BLaER1 treated with 17β-estradiol and CSF1 and Interleukin-3, amounts not matched to agents 10 nM and 100 nM (cell line): ENCODE measurements around the gene RPL22L1.

Experiments used
- H3K27ac ChIP-seq, 11 experiments: shearing (Covaris generic); formaldehyde crosslinking; 2 replicates each; pipeline ENCODE4 v1.8.1; 2022
- H3K27me3 ChIP-seq, 11 experiments: shearing (Covaris generic); formaldehyde crosslinking; 2 replicates each; pipeline ENCODE4 v1.8.1; 2022
- H3K36me3 ChIP-seq, 11 experiments: shearing (Covaris generic); formaldehyde crosslinking; 2 replicates each; pipeline ENCODE4 v1.8.1; 2022
- H3K4me1 ChIP-seq, 10 experiments: shearing (Covaris generic); formaldehyde crosslinking; 2 replicates each; pipeline ENCODE4 v1.8.1; 2022
- H3K4me2 ChIP-seq, 11 experiments: shearing (Covaris generic); formaldehyde crosslinking; 2 replicates each; pipeline ENCODE4 v1.8.1; 2022
- H3K4me3 ChIP-seq, 10 experiments: shearing (Covaris generic); formaldehyde crosslinking; 2 replicates each; pipeline ENCODE4 v1.8.1; 2022
- H3K9ac ChIP-seq, 11 experiments: shearing (Covaris generic); formaldehyde crosslinking; 2 replicates each; pipeline ENCODE4 v1.8.1; 2022
- H3K9me3 ChIP-seq, 11 experiments: shearing (Covaris generic); formaldehyde crosslinking; replicated peaks in 1 of 11; 2 replicates each; pipeline ENCODE4 v1.8.1; 2022
- H4K20me1 ChIP-seq, 11 experiments: shearing (Covaris generic); formaldehyde crosslinking; 2 replicates each; pipeline ENCODE4 v1.8.1; 2022
- Cebpa-rat ChIP-seq, 11 experiments: shearing (Covaris generic); IDR thresholded peaks; 2 replicates each; pipeline ENCODE4 v1.8.1; 2022

The RPL22L1 gene

DNA sequence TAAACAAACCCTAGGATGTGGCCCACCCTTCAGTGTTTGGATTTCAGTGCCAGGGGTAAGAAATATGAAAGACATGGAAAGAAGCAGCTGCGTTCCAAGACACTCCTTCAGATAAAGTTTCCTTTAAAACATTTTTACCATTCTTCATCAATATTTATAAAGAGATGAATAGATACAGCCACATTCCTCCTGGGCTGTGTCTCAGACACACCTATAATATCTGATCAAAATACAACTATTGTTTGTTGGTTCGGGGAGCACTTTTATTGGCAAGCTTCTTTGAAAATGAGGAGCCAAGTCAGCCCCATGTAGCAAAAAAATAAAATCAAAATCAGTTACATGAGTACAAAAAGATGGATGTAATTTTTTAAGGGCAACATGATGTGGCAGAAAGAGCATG lies 53.2 kb downstream of the RPL22L1 start:
- H3K9ac ChIP-seq = no peak overlapping the region
- H3K36me3 ChIP-seq = no peaks in the 10 kb centered on the region
- no peak overlapping the region for H3K27ac ChIP-seq
- H3K27me3 ChIP-seq = no peaks in the 10 kb centered on the region
- H3K9me3 ChIP-seq = no peaks in the 10 kb centered on the region
- no peak for TF ChIP-seq Cebpa-rat (IDR thresholded peaks at IDR 0.05)
- H3K4me3 ChIP-seq = no peak overlapping the region
- no peaks in the 10 kb centered on the region for H4K20me1 ChIP-seq
- H3K4me1 ChIP-seq = no peaks in the 10 kb centered on the region; a peak in 1 of 20 replicates
- no peak overlapping the region for H3K4me2 ChIP-seq

DNA sequence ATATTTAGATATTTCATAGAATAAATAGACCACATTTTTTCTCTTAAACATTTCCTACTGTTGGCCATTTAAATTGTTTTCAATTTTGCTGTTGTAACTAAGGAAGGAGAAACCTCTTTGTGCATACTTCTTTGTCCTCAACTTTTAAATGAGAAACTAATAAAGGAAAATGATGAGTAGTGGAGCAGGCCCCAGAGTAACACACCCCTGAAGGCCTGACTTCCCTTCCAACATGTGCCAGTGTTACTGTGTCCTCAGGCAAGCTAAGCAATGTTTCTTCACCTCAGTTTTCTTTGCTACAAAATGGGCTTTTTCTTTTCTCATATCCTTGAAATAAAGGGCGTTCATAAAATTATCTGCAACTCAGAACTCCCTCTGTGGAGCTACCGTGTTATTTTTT lies 53.7 kb downstream of the RPL22L1 start:
- TF ChIP-seq Cebpa-rat (IDR thresholded peaks at IDR 0.05) = no peak
- H3K4me1 ChIP-seq = no peaks in the 10 kb centered on the region; a peak in 1 of 20 replicates
- no peak overlapping the region for H3K4me3 ChIP-seq
- no peak overlapping the region for H3K9ac ChIP-seq
- H3K27me3 ChIP-seq = no peaks in the 10 kb centered on the region
- no peaks in the 10 kb centered on the region for H4K20me1 ChIP-seq
- H3K27ac ChIP-seq = no peak overlapping the region
- H3K36me3 ChIP-seq = no peaks in the 10 kb centered on the region
- no peaks in the 10 kb centered on the region for H3K9me3 ChIP-seq
- H3K4me2 ChIP-seq = no peak overlapping the region

DNA sequence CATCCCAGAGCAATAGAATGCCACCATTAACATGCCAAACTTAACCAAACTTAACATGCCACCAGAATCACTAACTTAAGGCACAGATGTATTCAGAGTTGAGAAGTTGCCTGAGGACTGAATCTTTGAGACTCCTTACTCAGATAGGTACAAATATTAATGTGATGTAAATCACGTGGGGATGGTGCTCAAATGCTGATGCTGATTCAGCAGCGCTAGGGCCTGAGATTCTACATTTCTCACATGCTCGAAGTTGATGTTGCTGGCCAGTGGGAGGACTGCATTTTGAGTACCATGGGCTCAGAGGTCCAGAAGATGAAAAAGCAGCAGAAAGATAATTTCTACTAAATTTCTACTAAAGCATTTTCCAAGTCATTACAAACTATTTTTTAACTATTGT lies 54.1 kb downstream of the RPL22L1 start:
- no peak overlapping the region for H3K27ac ChIP-seq

DNA sequence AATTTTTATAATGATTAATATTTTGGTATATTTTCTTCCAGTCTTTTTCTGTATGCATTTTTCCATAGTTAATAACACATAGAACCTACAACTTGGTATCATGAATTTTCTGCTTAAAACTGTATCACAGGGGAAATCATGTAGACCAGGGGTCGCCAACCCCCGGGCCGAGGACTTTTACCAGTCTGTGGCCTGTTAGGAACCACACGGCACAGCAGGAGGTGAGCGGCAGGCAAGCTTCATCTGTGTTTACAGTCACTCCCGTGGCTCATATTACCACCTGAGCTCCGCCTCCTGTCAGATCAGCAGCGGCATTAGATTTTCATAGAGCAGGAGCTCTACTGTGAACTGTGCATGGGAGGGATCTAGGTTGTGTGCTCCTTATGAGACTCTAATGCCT lies 54.7 kb downstream of the RPL22L1 start:
- no peaks in the 10 kb centered on the region for H3K36me3 ChIP-seq
- no peak overlapping the region for H3K27ac ChIP-seq
- no peak overlapping the region for H3K4me2 ChIP-seq
- H3K4me3 ChIP-seq = no peak overlapping the region
- no peaks in the 10 kb centered on the region for H3K9me3 ChIP-seq
- H4K20me1 ChIP-seq = no peaks in the 10 kb centered on the region
- no peak overlapping the region for H3K9ac ChIP-seq
- no peaks in the 10 kb centered on the region; a peak in 1 of 20 replicates for H3K4me1 ChIP-seq
- TF ChIP-seq Cebpa-rat (IDR thresholded peaks at IDR 0.05) = no peak
- H3K27me3 ChIP-seq = no peaks in the 10 kb centered on the region

More for the DNA sequence above, 54.1 kb downstream of the RPL22L1 start:
- H3K4me1 ChIP-seq = no peaks in the 10 kb centered on the region; a peak in 1 of 20 replicates
- H4K20me1 ChIP-seq = no peaks in the 10 kb centered on the region
- no peak overlapping the region for H3K4me3 ChIP-seq
- no peak overlapping the region for H3K4me2 ChIP-seq
- no peaks in the 10 kb centered on the region for H3K27me3 ChIP-seq
- TF ChIP-seq Cebpa-rat (IDR thresholded peaks at IDR 0.05) = no peak
- H3K9me3 ChIP-seq = no peaks in the 10 kb centered on the region
- no peaks in the 10 kb centered on the region for H3K36me3 ChIP-seq
- H3K9ac ChIP-seq = no peak overlapping the region
